ENCODE data around the gene RNF223.

DNA sequence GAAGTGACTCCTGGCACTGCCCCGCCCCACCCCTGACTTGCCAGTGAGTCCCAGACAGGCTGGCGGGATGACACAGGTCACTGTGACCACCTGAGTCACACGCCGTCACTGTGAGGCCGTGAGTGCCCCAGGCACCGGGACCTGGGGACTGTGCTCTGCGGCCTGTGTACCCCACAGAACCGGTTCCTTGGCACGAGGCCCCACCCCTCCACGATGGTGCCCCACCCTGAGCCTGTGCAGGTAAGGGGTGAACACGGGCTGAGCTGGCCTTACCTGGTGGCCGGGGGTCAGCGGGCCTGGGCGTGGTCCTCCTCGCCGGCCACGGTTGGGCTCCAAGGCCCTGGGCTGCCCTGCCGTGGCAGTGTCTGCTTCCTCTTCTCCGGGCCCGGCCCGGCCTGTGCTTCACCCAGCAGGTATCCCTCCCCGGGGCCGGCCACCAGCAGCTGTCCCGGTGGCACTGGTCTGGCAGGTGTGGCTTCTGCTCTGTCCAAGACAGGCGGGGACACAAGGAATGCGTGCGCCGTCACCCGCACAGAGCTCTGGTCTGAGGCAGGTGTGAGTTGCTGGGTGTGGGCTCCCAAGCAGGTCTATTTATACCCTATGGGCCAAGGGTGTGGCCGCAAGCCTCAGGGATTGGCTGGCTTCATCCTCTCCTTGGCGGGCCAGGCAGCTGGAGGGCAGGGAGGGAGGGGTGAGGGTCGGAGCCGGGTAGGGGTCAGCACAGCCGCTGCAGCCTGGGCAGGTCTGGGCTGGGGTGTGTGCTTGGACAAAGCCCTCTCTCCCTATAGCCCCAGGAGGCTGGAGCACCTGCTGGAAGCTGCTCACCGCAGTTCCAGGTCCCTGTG is at the start of gene RNF223:
- TF ChIP-seq MTA3 (CRISPR knock-in tag; IDR thresholded peaks at IDR 0.05) (no peak), NFIC (IDR thresholded peaks at IDR 0.05; ENCODE audit: low read length) (no peak), ZNF558 (CRISPR knock-in tag; IDR thresholded peaks at IDR 0.05; ENCODE audit: borderline replicate concordance) (no peak), ZNF878 (CRISPR knock-in tag; IDR thresholded peaks at IDR 0.05) (no peak), SOX5 (CRISPR knock-in tag; IDR thresholded peaks at IDR 0.05; ENCODE audit: borderline replicate concordance) (no peak), CREB1 (IDR thresholded peaks at IDR 0.05) (no peak), CREB1 (CRISPR knock-in tag; IDR thresholded peaks at IDR 0.05) (no peak), MTF1 (CRISPR knock-in tag; IDR thresholded peaks at IDR 0.05) (no peak), TCF7 (IDR thresholded peaks at IDR 0.05; ENCODE audit: low read depth) (no peak), ZNF292 (CRISPR knock-in tag; IDR thresholded peaks at IDR 0.05; ENCODE audit: borderline replicate concordance, low read depth) (no peak)
- TF ChIP-seq, protein P1, sequence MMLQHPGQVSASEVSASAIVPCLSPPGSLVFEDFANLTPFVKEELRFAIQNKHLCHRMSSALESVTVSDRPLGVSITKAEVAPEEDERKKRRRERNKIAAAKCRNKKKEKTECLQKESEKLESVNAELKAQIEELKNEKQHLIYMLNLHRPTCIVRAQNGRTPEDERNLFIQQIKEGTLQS (CRISPR knock-in tag; IDR thresholded peaks at IDR 0.05) = no peak
- TF ChIP-seq, protein P2, sequence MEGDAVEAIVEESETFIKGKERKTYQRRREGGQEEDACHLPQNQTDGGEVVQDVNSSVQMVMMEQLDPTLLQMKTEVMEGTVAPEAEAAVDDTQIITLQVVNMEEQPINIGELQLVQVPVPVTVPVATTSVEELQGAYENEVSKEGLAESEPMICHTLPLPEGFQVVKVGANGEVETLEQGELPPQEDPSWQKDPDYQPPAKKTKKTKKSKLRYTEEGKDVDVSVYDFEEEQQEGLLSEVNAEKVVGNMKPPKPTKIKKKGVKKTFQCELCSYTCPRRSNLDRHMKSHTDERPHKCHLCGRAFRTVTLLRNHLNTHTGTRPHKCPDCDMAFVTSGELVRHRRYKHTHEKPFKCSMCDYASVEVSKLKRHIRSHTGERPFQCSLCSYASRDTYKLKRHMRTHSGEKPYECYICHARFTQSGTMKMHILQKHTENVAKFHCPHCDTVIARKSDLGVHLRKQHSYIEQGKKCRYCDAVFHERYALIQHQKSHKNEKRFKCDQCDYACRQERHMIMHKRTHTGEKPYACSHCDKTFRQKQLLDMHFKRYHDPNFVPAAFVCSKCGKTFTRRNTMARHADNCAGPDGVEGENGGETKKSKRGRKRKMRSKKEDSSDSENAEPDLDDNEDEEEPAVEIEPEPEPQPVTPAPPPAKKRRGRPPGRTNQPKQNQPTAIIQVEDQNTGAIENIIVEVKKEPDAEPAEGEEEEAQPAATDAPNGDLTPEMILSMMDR (CRISPR knock-in tag; IDR thresholded peaks at IDR 0.05) = no peak

All from HepG2 (cell line).